HG03045 (cell line): ENCODE results near the gene NUS1.
"Not testable (repeated sequence)": the region's sequence is repeated elsewhere in the genome, so short reads cannot be mapped to it uniquely, and the experiment has no call there.

ENCODE experiments used
- ATAC-seq: cut with Tn5 transposase; IDR thresholded peaks from one replicate; pipeline ENCODE4 v1.9.1; 2021; ENCODE audit warnings: mild to moderate bottlenecking, moderate library complexity; ENCODE audit not compliant: unreplicated experiment

Gene NUS1

DNA sequence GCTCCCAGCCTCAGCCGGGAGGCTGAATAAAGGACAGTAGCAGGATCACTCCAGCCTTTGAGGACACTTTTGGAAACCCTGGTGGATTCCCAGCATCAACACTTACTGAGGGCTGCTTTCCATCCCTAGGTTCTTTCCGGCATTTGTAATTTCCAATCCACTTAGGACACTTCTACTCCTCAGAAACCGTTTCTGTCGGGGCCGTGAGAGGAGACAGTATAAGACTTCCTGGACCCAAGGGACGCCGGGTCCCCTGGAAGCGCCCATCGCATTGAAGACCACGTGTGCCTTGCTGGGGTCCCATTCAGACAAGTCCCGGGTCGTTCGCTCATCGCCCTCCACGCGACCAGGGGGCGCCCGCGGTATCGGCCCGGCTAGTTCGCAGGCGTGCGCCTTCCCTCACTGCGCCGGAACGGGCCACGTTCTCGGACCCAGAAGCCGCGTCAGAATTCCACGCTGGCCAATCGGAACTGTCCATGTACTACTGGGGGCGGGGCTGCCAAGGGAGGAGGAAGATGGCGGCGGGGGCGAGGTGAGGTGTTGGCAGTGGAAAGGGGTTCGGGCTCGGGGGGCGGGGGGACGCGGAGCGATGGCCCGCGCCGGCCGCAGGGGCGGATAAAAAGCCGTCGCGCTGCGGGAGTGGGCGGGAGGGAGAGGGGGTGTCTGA lies at the start of gene NUS1:
Gene NUS1 (plus strand): TSS at position 479 of the 667 bp plus-strand sequence. CDS start 202 bp downstream, outside the sequence.
- peak; percentile 99 for ATAC-seq

- ATAC-seq: no peak
Measured at GRCh38 chr6:117627533-117627932, 47.7 kb upstream of the NUS1 start.

DNA sequence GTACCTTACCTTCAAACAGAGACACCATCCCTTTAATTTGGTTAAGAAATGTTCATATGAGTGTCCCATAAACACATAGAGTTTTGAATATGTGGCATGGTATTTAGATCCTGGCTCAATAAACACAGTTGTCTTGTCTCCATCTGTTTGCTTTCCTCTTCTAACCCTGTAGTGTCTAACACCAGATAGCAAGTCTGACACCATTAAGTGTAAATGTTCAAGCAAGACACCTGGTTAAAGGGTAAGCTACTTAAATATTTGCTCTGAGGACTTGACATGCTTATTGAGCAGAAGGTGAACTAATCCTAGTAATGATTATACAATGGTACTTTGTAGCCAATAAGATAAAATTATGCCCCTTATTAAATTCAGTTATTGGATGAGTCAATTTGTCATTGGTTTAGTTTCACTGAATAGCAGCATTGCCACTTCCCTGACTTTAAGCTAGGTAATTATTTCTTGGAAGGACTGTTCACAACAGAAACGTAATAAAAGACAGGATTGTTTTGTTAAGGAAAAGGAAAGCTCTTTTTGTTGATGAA lies 46.1 kb upstream of the NUS1 start:
- no peak for ATAC-seq

- ATAC-seq: no peak
Measured at GRCh38 chr6:117637770-117638169, 37.5 kb upstream of the NUS1 start.

- no peak for ATAC-seq
Measured at GRCh38 chr6:117642976-117643375, 32.3 kb upstream of the NUS1 start.

DNA sequence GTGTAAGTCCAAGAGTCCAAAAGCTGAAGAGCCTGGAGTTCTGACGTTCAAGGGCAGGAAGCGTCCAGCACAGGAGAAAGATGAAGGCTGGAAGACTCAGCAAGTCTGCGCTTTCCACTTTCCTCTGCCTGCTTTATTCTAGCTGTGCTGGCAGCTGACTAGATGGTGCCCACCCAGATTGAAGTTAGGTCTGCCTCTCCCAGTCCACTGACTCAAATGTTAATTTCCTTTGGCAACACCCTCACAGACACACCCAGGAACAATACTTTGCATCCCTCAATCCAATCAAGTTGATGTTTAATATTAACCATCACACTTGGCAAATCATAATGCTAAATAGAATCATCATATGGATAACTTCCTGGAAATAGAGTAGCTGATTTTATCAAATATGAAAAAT lies 23.3 kb upstream of the NUS1 start:
- not testable (repeated sequence) for ATAC-seq

- no peak for ATAC-seq
Measured at GRCh38 chr6:117653949-117654348, 21.3 kb upstream of the NUS1 start.

GRCh38 chr6:117655380-117655779 lies 19.9 kb upstream of the NUS1 start:
- ATAC-seq: no peak

DNA sequence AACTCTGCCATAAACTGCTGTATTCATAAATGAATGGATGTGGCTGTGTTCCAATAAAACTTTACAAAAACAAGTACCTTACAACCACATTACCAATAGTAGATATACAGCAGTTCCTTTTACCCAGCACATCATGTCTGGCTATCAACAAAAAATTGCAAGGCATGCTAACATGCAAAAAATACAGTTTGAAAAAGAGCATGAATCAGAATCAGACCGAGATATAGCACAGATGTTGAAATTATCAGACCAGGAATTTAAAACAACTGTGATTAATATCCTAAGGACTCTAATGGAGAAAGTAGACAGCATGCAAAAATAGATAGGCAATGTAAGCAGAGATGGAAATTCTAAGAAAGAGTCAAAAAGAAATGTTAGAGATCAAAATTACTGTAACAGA lies 8.4 kb upstream of the NUS1 start:
- ATAC-seq: no peak

GRCh38 chr6:117668736-117669135 lies 6.5 kb upstream of the NUS1 start:
- no peak for ATAC-seq

DNA sequence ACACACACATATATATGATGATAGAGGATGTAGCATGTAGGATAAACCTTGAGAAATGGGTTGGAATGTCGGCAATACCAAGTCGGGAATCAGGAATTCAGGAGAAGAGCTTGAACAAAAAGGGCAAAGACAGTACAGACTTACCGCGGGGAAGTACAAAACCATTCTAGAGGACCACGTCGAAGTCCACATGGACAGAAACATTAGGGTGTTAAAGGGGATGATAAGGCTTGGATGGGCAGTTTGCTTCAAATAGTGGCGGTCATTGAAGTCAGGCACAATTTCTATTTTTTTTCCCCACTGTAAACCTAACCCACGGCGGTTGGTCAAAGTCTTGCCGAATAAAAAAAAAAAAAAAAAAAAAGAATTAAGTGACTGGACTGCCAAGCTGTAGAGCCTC lies 766 bp upstream of the NUS1 start:
- no peak for ATAC-seq

DNA sequence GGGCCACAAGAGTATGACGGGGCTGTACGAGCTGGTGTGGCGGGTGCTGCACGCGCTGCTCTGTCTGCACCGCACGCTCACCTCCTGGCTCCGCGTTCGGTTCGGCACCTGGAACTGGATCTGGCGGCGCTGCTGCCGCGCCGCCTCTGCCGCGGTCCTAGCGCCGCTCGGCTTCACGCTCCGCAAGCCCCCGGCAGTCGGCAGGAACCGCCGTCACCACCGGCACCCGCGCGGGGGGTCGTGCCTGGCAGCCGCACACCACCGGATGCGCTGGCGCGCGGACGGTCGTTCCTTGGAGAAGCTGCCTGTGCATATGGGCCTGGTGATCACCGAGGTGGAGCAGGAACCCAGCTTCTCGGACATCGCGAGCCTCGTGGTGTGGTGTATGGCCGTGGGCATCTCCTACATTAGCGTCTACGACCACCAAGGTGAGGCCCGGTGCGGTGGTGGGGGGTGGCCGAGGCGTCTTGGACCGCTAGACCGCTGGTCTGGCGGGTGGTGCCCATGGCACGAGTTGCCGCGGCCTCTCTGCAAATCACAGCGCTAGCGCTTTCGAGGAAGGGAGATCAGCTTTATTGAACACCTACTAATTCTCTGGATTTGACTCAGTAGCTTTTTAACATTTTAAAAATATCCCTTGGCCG lies 511 bp downstream of the NUS1 start:
- peak; percentile 29 for ATAC-seq

GRCh38 chr6:117676577-117677218 lies 1.4 kb downstream of the NUS1 start:
- ATAC-seq: no peak

- ATAC-seq: no peak
Measured at GRCh38 chr6:117677553-117678141, 2.4 kb downstream of the NUS1 start.

DNA sequence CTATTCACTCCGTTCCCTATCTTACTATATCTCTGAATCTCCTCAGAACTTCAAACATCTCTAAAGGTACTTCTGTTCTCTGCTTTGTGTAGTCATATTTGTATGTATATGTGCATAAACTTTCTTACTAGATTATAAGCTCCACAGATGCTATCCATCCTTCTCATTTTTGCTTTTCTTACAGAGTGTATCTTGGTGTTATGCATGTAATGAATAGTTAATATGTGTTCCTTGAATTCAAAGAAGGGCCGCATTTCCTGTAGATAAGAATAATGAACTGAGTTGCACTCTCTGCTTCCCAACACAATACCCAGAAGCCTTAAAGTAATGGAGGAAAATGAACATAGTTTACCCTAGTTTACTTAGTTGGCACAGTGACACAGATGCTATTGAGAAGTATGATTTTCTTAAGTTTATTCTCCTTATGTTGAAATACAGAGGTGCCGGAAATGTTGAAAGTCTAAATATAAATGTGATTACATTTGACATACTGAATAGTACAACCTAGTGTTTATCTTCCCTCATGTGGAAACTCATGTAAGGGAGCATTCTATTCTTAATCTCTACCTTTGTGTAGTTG lies 6.0 kb downstream of the NUS1 start:
- no peak for ATAC-seq

DNA sequence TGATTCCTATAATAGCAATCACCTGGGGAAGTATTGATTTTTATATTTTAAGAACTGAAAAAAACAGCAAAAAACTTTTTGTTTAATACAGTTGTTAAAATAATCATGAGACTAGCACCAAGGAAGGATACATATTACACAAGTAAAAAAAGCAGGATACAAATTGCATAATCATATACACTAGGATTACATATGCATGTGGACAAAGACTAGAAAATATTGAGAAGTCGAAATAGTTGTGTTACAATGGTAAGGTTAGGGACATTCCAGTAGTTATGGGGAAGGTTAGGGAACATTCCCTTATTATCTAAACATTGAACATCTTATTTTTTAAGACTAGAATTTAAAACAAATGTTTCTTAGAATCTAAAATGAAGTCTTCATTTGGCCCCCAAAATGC lies 9.5 kb downstream of the NUS1 start:
- ATAC-seq: no peak

GRCh38 chr6:117685359-117685758 lies 10.1 kb downstream of the NUS1 start:
- no peak for ATAC-seq

DNA sequence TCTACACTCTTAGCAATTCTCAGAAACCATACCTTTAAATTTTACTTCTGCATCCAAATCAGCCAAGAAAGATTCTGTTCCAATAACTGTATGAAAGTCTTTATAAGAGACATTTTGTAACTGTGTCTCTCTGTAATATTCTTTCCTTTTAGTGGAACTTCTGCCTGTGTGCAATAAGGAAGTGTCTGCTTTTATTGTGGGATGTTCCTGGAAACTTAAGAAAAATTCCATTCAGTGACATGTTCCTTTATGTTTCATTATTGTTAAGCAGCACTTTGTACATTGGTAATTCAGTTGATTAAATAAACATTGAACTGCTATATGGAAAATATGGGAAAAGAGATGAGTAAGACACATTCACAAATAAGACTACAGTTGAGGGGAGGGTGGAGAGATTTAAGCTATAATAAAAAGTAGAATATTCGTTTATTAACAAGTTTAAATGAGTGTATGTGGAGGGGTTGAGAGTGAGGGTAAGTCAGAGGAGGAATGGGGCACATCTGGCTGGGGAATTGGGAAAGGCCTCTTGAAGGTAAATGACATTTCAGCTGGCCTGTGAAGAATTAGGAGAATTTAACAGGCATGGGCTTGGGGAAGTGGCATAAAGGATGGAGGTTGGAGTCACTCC lies 11.9 kb downstream of the NUS1 start:
- no peak for ATAC-seq

- not testable (repeated sequence) for ATAC-seq
Measured at GRCh38 chr6:117689584-117689983, 14.3 kb downstream of the NUS1 start.

DNA sequence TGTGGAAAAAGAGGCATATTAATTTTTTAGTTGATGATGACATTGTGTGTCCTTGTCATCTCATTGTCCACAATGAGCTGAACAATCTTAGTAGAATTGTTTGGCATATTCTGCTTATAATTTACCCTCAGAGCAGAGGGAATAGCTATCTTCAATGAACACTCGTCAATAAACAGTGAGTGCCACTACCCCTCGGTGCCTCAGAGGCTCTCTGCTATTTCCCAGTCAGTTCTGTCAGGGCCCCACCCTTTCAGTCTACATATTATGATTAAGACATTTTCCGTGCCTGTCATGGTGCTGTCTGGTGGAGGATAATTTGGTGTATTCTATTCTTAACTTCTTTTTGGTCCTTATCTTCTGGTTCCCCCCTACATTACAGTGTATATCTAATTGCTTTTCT lies 31.2 kb downstream of the NUS1 start:
- no peak for ATAC-seq
